ENCODE results near the gene SLC16A10.

DNA sequence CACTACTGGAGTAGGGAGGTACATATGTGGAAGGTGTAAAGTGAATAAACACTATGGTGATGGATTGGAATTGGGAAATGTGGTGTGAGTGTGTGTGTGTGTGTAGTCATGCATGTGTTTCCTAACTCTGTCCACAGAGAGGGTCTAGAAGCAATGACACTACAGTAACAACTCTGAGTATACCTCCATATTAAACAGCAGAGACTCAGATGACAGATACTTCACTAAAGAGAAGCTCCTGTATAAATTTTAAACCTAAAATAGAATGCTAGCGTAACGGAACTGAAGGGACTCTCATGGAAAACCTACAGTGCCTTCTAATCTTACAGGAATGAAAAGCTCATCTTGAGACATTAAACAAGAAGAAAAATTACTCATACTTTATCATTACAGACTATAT is 150.5 kb downstream of the SLC16A10 start:
- TF ChIP-seq, protein P1, sequence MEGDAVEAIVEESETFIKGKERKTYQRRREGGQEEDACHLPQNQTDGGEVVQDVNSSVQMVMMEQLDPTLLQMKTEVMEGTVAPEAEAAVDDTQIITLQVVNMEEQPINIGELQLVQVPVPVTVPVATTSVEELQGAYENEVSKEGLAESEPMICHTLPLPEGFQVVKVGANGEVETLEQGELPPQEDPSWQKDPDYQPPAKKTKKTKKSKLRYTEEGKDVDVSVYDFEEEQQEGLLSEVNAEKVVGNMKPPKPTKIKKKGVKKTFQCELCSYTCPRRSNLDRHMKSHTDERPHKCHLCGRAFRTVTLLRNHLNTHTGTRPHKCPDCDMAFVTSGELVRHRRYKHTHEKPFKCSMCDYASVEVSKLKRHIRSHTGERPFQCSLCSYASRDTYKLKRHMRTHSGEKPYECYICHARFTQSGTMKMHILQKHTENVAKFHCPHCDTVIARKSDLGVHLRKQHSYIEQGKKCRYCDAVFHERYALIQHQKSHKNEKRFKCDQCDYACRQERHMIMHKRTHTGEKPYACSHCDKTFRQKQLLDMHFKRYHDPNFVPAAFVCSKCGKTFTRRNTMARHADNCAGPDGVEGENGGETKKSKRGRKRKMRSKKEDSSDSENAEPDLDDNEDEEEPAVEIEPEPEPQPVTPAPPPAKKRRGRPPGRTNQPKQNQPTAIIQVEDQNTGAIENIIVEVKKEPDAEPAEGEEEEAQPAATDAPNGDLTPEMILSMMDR (conservative IDR thresholded peaks at IDR 0.05; ENCODE audit: low read depth, low read length) = no peak
- TF ChIP-seq EZH2 (IDR thresholded peaks at IDR 0.05; ENCODE audit: low read length, unreplicated experiment) (no peak), EZH2phosphoT487 (IDR thresholded peaks at IDR 0.05; ENCODE audit: borderline replicate concordance, low read length) (no peak)

All from PC-3 (cell line).